Uterus (tissue), 2 donors: ENCODE data around the gene TRABD2B.

ENCODE experiments used
- POLR2A ChIP-seq, 2 donors: fragments of 450-650 bp; IDR thresholded peaks; one replicate each; pipeline ENCODE4 v1.6.1; 2016; ENCODE audit warnings: antibody characterized with exemption in 2 of 2, mild to moderate bottlenecking in 1 of 2, moderate library complexity in 1 of 2
- TF ChIP-seq, protein P1 (sequence below), 4 experiments: fragments of 200-600 bp in 2 of 4; fragments of 450-650 bp in 2 of 4; sonication (generic) in 2 of 4; IDR thresholded peaks; one replicate each; pipeline ENCODE4 v1.5.1; 2016 to 2019; ENCODE audit warnings: antibody characterized with exemption in 4 of 4, mild to moderate bottlenecking in 2 of 4, moderate library complexity in 1 of 4

DNA sequence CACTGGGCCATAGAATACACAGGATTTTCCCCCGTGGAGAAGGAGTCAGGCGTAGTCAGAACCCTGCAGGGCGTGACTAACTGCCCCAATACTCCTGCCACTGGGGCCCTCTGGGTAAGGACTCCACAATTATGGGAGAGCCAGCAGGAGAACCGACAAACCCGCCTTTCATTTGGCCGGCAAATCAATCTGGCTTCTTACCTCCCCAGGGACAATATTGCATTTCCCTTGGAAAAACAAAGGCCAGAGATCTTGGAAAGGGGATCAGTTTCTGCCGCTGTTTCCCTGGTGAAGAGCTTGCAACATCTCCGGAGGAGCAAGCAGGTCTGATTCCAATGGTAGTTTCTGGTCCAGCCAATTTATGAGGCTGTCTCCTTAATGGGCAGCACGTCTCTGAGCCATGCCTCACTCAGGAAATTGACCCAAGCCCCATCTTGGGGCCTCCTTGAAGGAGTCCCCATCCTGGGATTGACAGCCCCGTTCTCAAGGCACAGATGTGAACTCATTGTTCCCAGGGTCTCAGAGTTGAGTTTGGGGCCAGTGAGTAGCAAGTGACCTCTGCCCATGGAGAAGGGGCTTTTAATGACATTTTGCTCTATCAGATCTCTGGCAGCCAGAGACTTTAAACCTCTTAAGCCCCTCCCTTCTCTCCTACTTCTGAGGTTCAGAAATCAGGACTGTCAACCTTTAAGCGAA lies 4.3 kb downstream of the TRABD2B start:
- TF ChIP-seq, protein P1, sequence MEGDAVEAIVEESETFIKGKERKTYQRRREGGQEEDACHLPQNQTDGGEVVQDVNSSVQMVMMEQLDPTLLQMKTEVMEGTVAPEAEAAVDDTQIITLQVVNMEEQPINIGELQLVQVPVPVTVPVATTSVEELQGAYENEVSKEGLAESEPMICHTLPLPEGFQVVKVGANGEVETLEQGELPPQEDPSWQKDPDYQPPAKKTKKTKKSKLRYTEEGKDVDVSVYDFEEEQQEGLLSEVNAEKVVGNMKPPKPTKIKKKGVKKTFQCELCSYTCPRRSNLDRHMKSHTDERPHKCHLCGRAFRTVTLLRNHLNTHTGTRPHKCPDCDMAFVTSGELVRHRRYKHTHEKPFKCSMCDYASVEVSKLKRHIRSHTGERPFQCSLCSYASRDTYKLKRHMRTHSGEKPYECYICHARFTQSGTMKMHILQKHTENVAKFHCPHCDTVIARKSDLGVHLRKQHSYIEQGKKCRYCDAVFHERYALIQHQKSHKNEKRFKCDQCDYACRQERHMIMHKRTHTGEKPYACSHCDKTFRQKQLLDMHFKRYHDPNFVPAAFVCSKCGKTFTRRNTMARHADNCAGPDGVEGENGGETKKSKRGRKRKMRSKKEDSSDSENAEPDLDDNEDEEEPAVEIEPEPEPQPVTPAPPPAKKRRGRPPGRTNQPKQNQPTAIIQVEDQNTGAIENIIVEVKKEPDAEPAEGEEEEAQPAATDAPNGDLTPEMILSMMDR (IDR thresholded peaks at IDR 0.05): no peak
- TF ChIP-seq POLR2A (IDR thresholded peaks at IDR 0.05): no peak
